GM19351 (cell line): ENCODE results near the gene SMARCD3.

Experiments used
- ATAC-seq: cut with Tn5 transposase; IDR thresholded peaks from one replicate; pipeline ENCODE4 v1.9.1; 2021; ENCODE audit warnings: mild to moderate bottlenecking, moderate library complexity; ENCODE audit not compliant: unreplicated experiment

The SMARCD3 gene

GRCh38 chr7:151238924-151239836, 9.3 kb downstream of the SMARCD3 start:
- ATAC-seq = no peak

GRCh38 chr7:151238190-151238810, 10.2 kb downstream of the SMARCD3 start:
- no peak for ATAC-seq

- no peak for ATAC-seq
These were observed 11.0 kb downstream of the SMARCD3 start for GRCh38 chr7:151237244-151238189.

- ATAC-seq = no peak
These were observed 12.1 kb downstream of the SMARCD3 start for GRCh38 chr7:151236406-151236805.

GRCh38 chr7:151235091-151235787, 13.3 kb downstream of the SMARCD3 start:
- no peak for ATAC-seq

GRCh38 chr7:151233804-151234203, 14.7 kb downstream of the SMARCD3 start:
- ATAC-seq = no peak

GRCh38 chr7:151232917-151233701, 15.4 kb downstream of the SMARCD3 start:
- peak; percentile 36 for ATAC-seq

GRCh38 chr7:151232091-151232916, 16.2 kb downstream of the SMARCD3 start, which contains the start of gene CHPF2:
Gene CHPF2 (plus strand): TSS chr7:151232483. CDS start chr7:151234012, 1,529 bp downstream.
- ATAC-seq = peak; percentile 97

GRCh38 chr7:151231080-151231479, 17.4 kb downstream of the SMARCD3 start:
- no peak for ATAC-seq

GRCh38 chr7:151229249-151229648, 19.2 kb downstream of the SMARCD3 start:
- no peak for ATAC-seq

GRCh38 chr7:151228024-151228866, 20.2 kb downstream of the SMARCD3 start:
- no peak for ATAC-seq

- peak; percentile 98 for ATAC-seq
These were observed 21.4 kb downstream of the SMARCD3 start, which contains the start of gene ABCF2 for GRCh38 chr7:151226875-151227782. Gene ABCF2 (minus strand): TSS chr7:151227205. CDS start chr7:151226458, 747 bp downstream.

GRCh38 chr7:151226560-151226874, 22.0 kb downstream of the SMARCD3 start:
- ATAC-seq = no peak

GRCh38 chr7:151225948-151226510, 22.5 kb downstream of the SMARCD3 start:
- ATAC-seq = no peak

- ATAC-seq = no peak
These were observed 24.8 kb downstream of the SMARCD3 start for GRCh38 chr7:151223728-151224127.

- ATAC-seq = no peak
These were observed 30.3 kb downstream of the SMARCD3 start for GRCh38 chr7:151218170-151218569.
